Astrocyte of the hippocampus (primary cell): ENCODE data around the gene DLG2.

Source experiments
- DNase-seq: peaks from one replicate; pipeline ENCODE4 v3.0.0; 2011; ENCODE audit warnings: low read depth, low spot score

The DLG2 gene

GRCh38 chr11:85558411-85558810 lies 68.7 kb downstream of the DLG2 start:
- DNase-seq: no peak

DNA sequence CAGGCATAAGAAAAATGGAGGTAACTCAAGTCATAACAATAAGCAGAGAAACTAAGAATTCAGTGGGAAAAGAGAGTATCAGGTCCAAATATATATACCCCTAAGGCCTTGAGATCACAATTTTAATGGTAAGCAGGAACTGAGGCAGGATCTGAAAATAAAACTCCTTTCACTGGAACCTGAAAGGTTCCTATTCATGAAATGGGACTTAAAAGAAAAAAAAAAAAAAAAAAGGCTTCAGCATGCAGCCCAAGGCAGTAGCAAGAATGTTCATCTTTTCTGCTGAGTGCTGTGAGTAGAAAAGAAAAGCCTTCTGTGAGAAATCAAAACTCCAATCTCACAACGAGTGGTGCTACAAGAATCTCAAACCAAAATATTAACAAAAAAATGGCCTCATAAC lies 75.3 kb downstream of the DLG2 start:
- DNase-seq: no peak

- no peak for DNase-seq
Observed at GRCh38 chr11:85541683-85542082, 85.5 kb downstream of the DLG2 start.

GRCh38 chr11:85540635-85541205 lies 86.4 kb downstream of the DLG2 start:
- peak; percentile 11 for DNase-seq

DNA sequence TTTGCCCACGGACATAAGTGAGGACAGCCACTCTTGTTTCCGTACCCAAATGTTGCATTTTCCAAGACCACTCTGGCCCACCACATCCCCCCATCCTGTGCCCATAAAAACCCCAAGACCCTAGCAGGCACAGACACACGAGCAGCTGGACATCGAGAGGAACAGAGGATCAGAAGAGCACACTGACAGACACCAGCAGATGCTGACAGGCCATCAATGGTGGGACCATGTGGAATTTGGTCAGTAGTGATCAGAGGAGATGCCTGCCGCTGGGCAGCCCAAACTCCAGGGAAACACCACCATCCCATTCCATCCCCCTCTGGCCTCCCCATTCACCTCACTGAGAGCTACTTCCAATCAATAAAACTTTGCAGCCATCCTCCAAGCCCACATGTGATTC lies 87.0 kb downstream of the DLG2 start:
- DNase-seq: no peak

DNA sequence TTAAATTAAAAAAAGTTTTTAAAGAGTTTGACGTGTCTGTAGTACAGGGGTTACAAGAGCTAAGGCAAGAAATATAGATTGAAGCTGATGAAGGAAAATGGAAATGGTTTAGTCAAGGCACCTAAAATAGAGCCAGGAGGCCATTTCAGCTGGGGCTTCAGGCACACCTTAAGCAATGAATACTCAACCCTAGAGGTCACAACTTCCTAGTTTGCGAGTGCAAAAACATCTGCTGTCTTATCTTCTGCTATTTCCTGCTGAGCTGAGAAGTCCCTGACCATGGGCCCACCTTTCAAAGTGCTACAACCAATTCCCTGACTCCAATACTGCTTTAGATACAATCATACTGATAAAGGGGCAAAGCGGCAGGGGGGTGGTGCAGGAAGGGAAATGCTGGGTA lies 87.4 kb downstream of the DLG2 start:
- DNase-seq: no peak

GRCh38 chr11:85539029-85539689 lies 88.0 kb downstream of the DLG2 start:
- DNase-seq: no peak

DNA sequence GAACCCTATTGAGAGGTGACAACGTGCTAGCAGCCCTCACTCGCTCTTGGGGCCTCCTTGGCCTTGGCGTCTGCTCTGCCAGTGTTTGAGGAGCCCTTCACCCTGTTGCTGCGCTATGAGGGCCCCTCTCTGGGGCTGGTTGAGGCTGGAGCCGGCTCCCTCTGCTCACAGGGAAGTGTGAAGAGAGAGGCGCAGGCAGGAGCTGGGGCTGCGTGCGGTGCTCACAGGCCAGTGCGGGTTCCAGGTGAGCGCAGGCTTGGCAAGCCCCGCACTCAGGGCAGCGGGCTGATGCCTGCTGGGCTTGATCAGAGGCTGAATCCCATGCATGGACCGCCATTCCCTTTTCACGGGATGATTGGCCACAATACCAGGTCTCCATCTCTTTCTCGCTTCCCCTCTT lies 90.7 kb downstream of the DLG2 start:
- DNase-seq: no peak

DNA sequence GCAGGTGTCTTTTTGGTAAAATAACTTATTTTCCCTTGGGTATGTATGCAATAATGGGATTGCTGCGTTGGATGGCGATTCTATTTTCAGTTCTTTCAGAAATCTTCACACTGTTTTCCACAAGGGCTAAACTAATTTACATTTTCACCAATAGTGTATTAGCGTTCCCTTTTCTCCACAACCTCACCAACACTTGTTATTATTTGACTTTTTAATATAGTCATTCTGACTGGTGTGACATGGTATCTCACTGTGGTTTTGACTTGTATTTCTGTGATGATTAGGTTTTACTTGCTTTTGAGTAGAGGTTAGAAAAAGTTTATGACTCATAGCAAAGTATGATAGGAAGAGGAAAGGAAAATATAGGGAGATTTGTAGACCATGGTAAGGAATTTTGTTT lies 92.3 kb downstream of the DLG2 start:
- no peak for DNase-seq

GRCh38 chr11:85531191-85531897 lies 95.8 kb downstream of the DLG2 start:
- no peak for DNase-seq

GRCh38 chr11:85530634-85531033 lies 96.5 kb downstream of the DLG2 start:
- DNase-seq: peak; percentile 61

DNA sequence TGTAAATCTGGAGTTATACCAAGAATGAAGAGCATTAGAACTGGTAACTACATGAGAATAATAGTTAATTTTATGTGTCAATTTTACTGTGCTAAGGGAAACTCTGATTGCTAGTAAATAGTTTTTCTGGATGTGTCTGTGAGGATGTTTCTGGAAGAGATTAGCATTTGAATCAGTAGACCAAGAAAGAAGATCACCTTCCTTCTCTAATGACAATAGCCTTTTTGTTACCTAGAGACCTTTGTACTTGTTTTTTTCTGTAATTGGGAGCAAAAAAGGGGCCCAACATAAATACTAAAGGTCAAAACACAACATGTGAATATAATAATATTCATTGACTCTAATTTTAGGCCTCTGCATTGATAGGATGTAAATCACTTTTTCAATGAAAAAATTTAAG lies 100.6 kb downstream of the DLG2 start:
- DNase-seq: no peak

DNA sequence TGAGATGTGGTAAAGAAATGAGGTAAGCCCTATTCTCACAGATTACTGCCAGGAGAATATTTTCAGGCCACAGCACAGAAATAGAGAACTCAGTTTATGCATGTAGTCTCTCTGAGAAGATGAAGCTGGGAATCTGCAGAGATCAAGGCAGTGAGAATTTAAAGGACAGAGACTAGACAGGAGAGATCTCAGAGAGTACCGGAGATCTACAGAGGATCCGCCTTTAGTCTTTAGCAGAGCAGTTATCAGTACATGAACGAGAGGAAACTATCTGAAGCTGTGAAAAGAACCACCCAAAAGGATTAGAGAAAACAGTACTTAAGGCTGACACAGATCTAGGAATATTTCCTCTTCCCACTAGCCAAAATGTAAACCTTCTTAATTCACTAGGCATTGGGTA lies 101.5 kb downstream of the DLG2 start:
- DNase-seq: no peak

GRCh38 chr11:85517272-85517671 lies 109.9 kb downstream of the DLG2 start:
- DNase-seq: no peak

GRCh38 chr11:85495918-85496317 lies 131.2 kb downstream of the DLG2 start:
- no peak for DNase-seq

DNA sequence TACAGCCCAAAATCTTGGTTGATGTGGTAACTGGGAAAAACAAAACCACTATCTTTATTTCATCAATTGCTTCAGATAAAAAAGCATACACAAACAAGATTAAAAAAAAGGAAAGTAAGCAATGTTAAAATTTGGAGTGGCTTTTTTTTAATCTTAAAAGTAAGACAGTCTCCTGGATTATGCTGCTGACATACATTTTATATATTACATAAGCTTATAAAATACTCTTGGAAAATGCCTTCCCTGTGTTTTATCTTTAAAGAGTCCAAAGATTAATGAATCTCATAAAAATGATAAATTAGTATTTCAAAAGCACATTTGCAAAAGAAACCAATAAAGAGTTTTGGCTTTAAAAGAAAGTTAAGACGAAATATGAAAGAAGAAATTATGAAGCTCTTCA lies 132.7 kb downstream of the DLG2 start:
- no peak for DNase-seq

DNA sequence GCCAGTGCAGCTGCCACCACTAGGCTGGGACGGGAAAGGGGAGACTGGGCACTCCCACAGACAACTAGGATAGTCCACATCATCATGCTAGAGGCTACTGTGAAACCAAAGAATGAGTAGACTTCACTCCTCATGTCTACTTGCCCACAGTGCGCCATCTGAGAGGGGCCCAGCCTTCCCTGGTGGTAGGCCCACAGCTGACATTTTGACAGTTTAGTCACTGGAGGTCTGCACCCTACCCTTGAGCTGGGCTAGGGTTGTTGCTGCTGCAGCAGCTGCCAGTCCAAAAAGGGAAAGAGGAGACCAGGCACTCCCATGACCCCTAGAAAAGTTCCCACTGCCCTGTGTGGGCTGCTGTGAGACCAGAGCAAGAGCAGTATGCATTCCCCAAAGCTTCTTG lies 141.2 kb downstream of the DLG2 start:
- no peak for DNase-seq

GRCh38 chr11:85483861-85484260 lies 143.3 kb downstream of the DLG2 start:
- DNase-seq: peak; percentile 8

- DNase-seq: no peak
Observed at GRCh38 chr11:85481862-85482261, 145.3 kb downstream of the DLG2 start.

DNA sequence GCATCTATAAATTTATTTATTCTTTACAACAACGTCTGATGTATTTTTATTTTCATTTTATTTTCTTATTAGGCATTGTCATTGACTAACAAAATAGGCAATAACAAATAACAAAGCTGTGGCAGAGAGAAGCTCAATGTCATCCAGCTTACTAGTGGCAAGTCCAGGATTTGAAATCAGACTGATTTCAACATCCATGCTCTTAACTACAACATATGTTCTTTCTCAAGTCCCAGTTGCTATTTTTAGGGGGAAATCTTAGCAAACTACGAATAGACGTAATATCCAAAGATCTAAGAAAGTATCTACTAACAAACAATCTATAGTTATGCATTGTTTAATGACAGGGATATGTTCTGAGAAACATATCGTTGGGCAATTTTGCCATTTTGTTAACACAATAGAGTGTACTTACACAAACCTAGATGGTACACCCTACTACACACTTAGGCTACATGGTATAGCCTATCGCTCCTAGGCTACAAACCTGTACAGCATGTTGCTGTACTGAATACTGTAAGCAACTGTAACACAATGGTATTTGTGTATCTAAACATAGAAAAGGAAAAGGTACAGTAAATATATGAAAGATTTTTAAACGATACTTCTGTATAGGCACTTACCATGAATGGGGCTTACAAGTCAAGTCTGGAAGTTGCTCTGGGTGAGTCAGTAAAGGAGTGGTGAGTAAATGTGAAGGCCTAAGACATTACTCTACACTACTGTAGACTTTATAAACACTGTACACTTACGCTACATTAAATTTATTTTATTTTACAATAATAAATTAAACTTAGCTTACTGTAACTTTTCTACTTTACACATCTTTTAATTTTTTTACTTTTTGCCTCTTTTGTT lies 151.3 kb downstream of the DLG2 start:
- no peak for DNase-seq

DNA sequence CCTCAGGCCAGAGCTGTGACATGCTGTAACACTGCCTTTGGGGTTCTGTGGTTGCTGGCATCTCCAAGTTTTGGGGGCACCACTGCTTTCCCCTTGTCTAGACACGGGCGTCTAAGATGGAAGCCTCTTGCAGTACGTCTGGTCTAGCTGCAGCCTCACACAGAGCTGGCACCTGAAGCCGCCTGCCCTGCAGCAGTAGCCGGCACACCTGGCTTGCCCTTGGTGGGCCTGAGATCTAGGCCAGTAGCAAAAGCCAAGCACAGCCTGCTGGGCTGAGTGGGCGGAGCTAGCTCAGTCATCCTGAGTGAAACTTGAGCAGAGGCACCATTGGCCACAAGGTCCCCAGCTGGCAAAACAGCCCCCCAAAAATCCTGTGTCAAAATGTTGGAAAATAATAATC lies 154.2 kb downstream of the DLG2 start:
- no peak for DNase-seq

GRCh38 chr11:85464283-85464682 lies 162.9 kb downstream of the DLG2 start:
- no peak for DNase-seq
